Lung (tissue), 12 donors: Measurements from ENCODE around the gene NEUROD6. TPM values are rescaled to one million over a fixed set of nuclear protein-coding genes. Genes with fewer than 3 reads are reported as not detected.

ENCODE experiments used
- ATAC-seq: fragments of 200-7000 bp; cut with Tn5 transposase; one replicate; pipeline ENCODE4 v1.9.1; 2020; ENCODE audit warnings: moderate number of reproducible peaks; ENCODE audit not compliant: insufficient read depth, low FRiP score
- DNase-seq, 3 donors: peaks; one replicate each; pipeline ENCODE4 v3.0.0-alpha.2; 2013 to 2017
- H3K27ac ChIP-seq, 2 donors: one replicate each; pipeline ENCODE4 v1.5.1; 2013; ENCODE audit warnings: mild to moderate bottlenecking in 2 of 2, moderate library complexity in 2 of 2, control low read depth in 1 of 2, inconsistent platforms in 1 of 2, low read depth in 1 of 2, low read length in 1 of 2
- H3K27me3 ChIP-seq, 3 donors: one replicate each; pipeline ENCODE4 v1.5.1; 2013; ENCODE audit warnings: low read length in 2 of 3; ENCODE audit not compliant: control insufficient read depth in 3 of 3, insufficient read depth in 3 of 3
- H3K36me3 ChIP-seq, 4 donors: one replicate each; pipeline ENCODE4 v1.5.1; 2013; ENCODE audit warnings: low read length in 4 of 4, mild to moderate bottlenecking in 1 of 4, moderate library complexity in 1 of 4; ENCODE audit not compliant: control insufficient read depth in 4 of 4, insufficient read depth in 4 of 4
- H3K4me1 ChIP-seq, 5 donors: one replicate each; pipeline ENCODE4 v1.5.1; 2013; ENCODE audit warnings: low read length in 5 of 5, mild to moderate bottlenecking in 2 of 5, moderate library complexity in 1 of 5; ENCODE audit not compliant: control insufficient read depth in 5 of 5, insufficient read depth in 5 of 5
- H3K4me3 ChIP-seq: one replicate; pipeline ENCODE4 v1.5.1; 2013; ENCODE audit warnings: mild to moderate bottlenecking, control low read depth, moderate library complexity
- H3K9ac ChIP-seq, 2 donors: one replicate each; pipeline ENCODE4 v1.5.1; 2013; ENCODE audit warnings: low read length in 2 of 2, control low read depth in 1 of 2; ENCODE audit not compliant: insufficient read depth in 1 of 2
- H3K9me3 ChIP-seq, 4 donors: one replicate each; pipeline ENCODE4 v1.5.1; 2013; ENCODE audit warnings: low read length in 3 of 4, mild to moderate bottlenecking in 1 of 4, moderate library complexity in 1 of 4; ENCODE audit not compliant: control insufficient read depth in 4 of 4, insufficient read depth in 3 of 4
- CTCF ChIP-seq: IDR thresholded peaks from 2 replicates; pipeline ENCODE4 v1.5.1; 2012; ENCODE audit warnings: mild to moderate bottlenecking; ENCODE audit errors: control extremely low read depth, extremely low read depth
- WGBS, 2 donors: extraction: QIAGEN DNeasy Blood & Tissue Kit; methylation state at CpG; one replicate each; pipeline ENCODE4 v1.1.7; 2013; 5-methylcytosine and 5-hydroxymethylcytosine counted together
- polyA plus RNA-seq, 2 donors: library from polyadenylated mRNA; stranded (reverse); fragments of 200-250 nt; gene quantifications; one replicate each; pipeline ENCODE4 v1.2.1, GENCODE V29; 2013
- total RNA-seq, 2 donors: library from RNA; depleted of rRNA in 1 of 2; stranded (reverse); fragments of >200 nt in 1 of 2; gene quantifications; one replicate each; pipeline ENCODE4 v1.2.1, GENCODE V29; 2014 to 2021
- donor health status: control.
- donor health status: control.
- donor health status: Bipolar disorder and iron deficiency.
- donor health status: healthy.
- donor health status: DM: yes; HTN: yes; CAD: no.

The NEUROD6 gene
- total and polyA plus RNA-seq, 4 donors: not detected

GRCh38 chr7:31311552-31311951 is 29.0 kb downstream of the NEUROD6 start:
- Histone ChIP-seq H3K4me3 (no peak overlapping the region), H3K27ac (no peak overlapping the region), H3K9ac (no peak overlapping the region), H3K9me3 (no peaks in the 10 kb centered on the region), H3K27me3 (no peaks in the 10 kb centered on the region), H3K4me1 (peaks cover 0 to 24% (median 2%) of the 10 kb centered on the region in 5 donors), H3K36me3 (no peaks in the 10 kb centered on the region)
- TF ChIP-seq CTCF: no peak
- DNase-seq: peak in 2 of 3 donors; percentile 23 to 26
- no peak for ATAC-seq
- 56 to 58% methylated on average over 6 of the region's 6 CpGs for WGBS, 2 donors

- H3K4me3 ChIP-seq: no peak overlapping the region
- no peak for DNase-seq
- no peaks in the 10 kb centered on the region for H3K27me3 ChIP-seq
- no peak for TF ChIP-seq CTCF
- WGBS, 2 donors: 50 to 74% methylated on average over 4 of the region's 4 CpGs
- no peaks in the 10 kb centered on the region for H3K9me3 ChIP-seq
- H3K9ac ChIP-seq: no peak overlapping the region
- H3K36me3 ChIP-seq: no peaks in the 10 kb centered on the region
- no peak for ATAC-seq
- peaks cover 0 to 26% (median 2%) of the 10 kb centered on the region in 5 donors for H3K4me1 ChIP-seq
- H3K27ac ChIP-seq: no peak overlapping the region
These were observed 30.1 kb downstream of the NEUROD6 start for GRCh38 chr7:31310321-31310935.

GRCh38 chr7:31309407-31309806 is 31.1 kb downstream of the NEUROD6 start:
- Histone ChIP-seq H3K4me1 (peaks cover 0 to 35% (median 8%) of the 10 kb centered on the region in 5 donors), H3K36me3 (no peaks in the 10 kb centered on the region), H3K9me3 (no peaks in the 10 kb centered on the region), H3K9ac (no peak overlapping the region), H3K4me3 (no peak overlapping the region), H3K27me3 (no peaks in the 10 kb centered on the region), H3K27ac (no peak overlapping the region)
- no peak for TF ChIP-seq CTCF
- DNase-seq (no peak), ATAC-seq (no peak)
- 43 to 69% methylated on average over 4 of the region's 4 CpGs for WGBS, 2 donors

GRCh38 chr7:31308652-31309051 is 31.9 kb downstream of the NEUROD6 start:
- no peak overlapping the region for H3K27ac ChIP-seq
- H3K36me3 ChIP-seq: no peaks in the 10 kb centered on the region
- H3K4me1 ChIP-seq: peaks cover 0 to 40% (median 12%) of the 10 kb centered on the region in 5 donors
- H3K9me3 ChIP-seq: no peaks in the 10 kb centered on the region
- no peak overlapping the region for H3K9ac ChIP-seq
- no peaks in the 10 kb centered on the region for H3K27me3 ChIP-seq
- no peak overlapping the region for H3K4me3 ChIP-seq
- 88 to 91% methylated on average over 5 of the region's 5 CpGs for WGBS, 2 donors
- no peak for TF ChIP-seq CTCF
- no peak for ATAC-seq
- DNase-seq: no peak
